Osteoblast (primary cell): ENCODE data around the gene AFAP1. TPM values are rescaled to one million over a fixed set of nuclear protein-coding genes. Genes with fewer than 3 reads are reported as not detected.
A peak's percentile ranks its signal among the peaks of the same experiment; 100 is the strongest.

ENCODE experiments used
- DNase-seq: peaks from one replicate; pipeline ENCODE4 v3.0.0; 2011; ENCODE audit warnings: low spot score, mixed read lengths; ENCODE audit not compliant: insufficient read length; ENCODE audit errors: missing footprints
- H2AFZ ChIP-seq: 2 replicates; pipeline ENCODE4 v1.6.0; 2011; ENCODE audit warnings: mild to moderate bottlenecking, low read length
- H3K27ac ChIP-seq: 2 replicates; pipeline ENCODE4 v1.5.1; 2011; ENCODE audit warnings: mild to moderate bottlenecking, low read depth, low read length, moderate library complexity
- H3K27me3 ChIP-seq: 2 replicates; pipeline ENCODE4 v1.6.0; 2012; ENCODE audit warnings: mild to moderate bottlenecking, control low read depth, inconsistent platforms, low read length, moderate library complexity; ENCODE audit not compliant: insufficient read depth
- H3K36me3 ChIP-seq: 2 replicates; pipeline ENCODE4 v1.5.1; 2011; ENCODE audit warnings: mild to moderate bottlenecking, low read length, control low read depth, moderate library complexity; ENCODE audit not compliant: insufficient read depth
- H3K4me1 ChIP-seq: 2 replicates; pipeline ENCODE4 v1.5.1; 2011; ENCODE audit warnings: mild to moderate bottlenecking, low read length, control low read depth, moderate library complexity; ENCODE audit not compliant: insufficient read depth
- H3K4me2 ChIP-seq: 2 replicates; pipeline ENCODE4 v1.6.0; 2011; ENCODE audit warnings: mild to moderate bottlenecking, low read length; ENCODE audit not compliant: insufficient read depth
- H3K4me3 ChIP-seq: fragments of 200-600 bp; sonication (generic); 3 replicates; pipeline ENCODE4 v1.5.1; 2012; ENCODE audit warnings: mild to moderate bottlenecking, low read length, inconsistent platforms; ENCODE audit not compliant: insufficient read depth
- H3K79me2 ChIP-seq: 2 replicates; pipeline ENCODE4 v1.6.0; 2012; ENCODE audit warnings: mild to moderate bottlenecking, low read length, control low read depth, inconsistent platforms; ENCODE audit not compliant: insufficient read depth
- H3K9me3 ChIP-seq: 2 replicates; pipeline ENCODE4 v1.5.1; 2011; ENCODE audit warnings: low read depth, low read length, control low read depth
- H4K20me1 ChIP-seq: 2 replicates; pipeline ENCODE4 v1.6.0; 2012; ENCODE audit warnings: mild to moderate bottlenecking, low read length, control low read depth; ENCODE audit not compliant: insufficient read depth
- CTCF ChIP-seq: IDR thresholded peaks from 2 replicates; pipeline ENCODE4 v1.5.1; 2011; ENCODE audit warnings: mild to moderate bottlenecking, low read depth, low read length, moderate library complexity; ENCODE audit errors: extremely low read depth
- total RNA-seq: library from RNA; depleted of rRNA; stranded (reverse); fragments of >200 nt; gene quantifications from 2 replicates; pipeline ENCODE4 v1.2.3, GENCODE V29; 2012

The AFAP1 gene
- total RNA-seq, 1 donor = 101 TPM

GRCh38 chr4:7897811-7898210, 41.9 kb downstream of the AFAP1 start:
- Histone ChIP-seq H3K4me1 (peaks cover 55% of the 10 kb centered on the region), H3K36me3 (peaks cover 47% of the 10 kb centered on the region), H4K20me1 (peaks cover 3% of the 10 kb centered on the region), H3K27ac (peak overlapping the region; percentile 42), H2AFZ (no peak overlapping the region), H3K4me3 (no peak overlapping the region), H3K4me2 (no peak overlapping the region), H3K27me3 (no peaks in the 10 kb centered on the region), H3K79me2 (peaks cover 98% of the 10 kb centered on the region), H3K9me3 (no peaks in the 10 kb centered on the region)
- no peak for DNase-seq
- no peak for TF ChIP-seq CTCF

- peaks cover 55% of the 10 kb centered on the region for H3K4me1 ChIP-seq
- DNase-seq = no peak
- no peak overlapping the region for H2AFZ ChIP-seq
- H3K4me2 ChIP-seq = no peak overlapping the region
- no peak overlapping the region for H3K4me3 ChIP-seq
- H3K27ac ChIP-seq = peak overlapping the region; percentile 98
- H3K9me3 ChIP-seq = no peaks in the 10 kb centered on the region
- peaks cover 98% of the 10 kb centered on the region for H3K79me2 ChIP-seq
- H3K27me3 ChIP-seq = no peaks in the 10 kb centered on the region
- H3K36me3 ChIP-seq = peaks cover 26% of the 10 kb centered on the region
- H4K20me1 ChIP-seq = no peaks in the 10 kb centered on the region
- no peak for TF ChIP-seq CTCF
Observed at GRCh38 chr4:7894677-7895181, 44.9 kb downstream of the AFAP1 start.

- Histone ChIP-seq H3K36me3 (peaks cover 26% of the 10 kb centered on the region), H2AFZ (no peak overlapping the region), H3K27me3 (no peaks in the 10 kb centered on the region), H3K4me1 (peaks cover 54% of the 10 kb centered on the region), H3K27ac (peak overlapping the region; percentile 98), H3K79me2 (peaks cover 98% of the 10 kb centered on the region), H3K9me3 (no peaks in the 10 kb centered on the region), H3K4me2 (no peak overlapping the region), H4K20me1 (no peaks in the 10 kb centered on the region), H3K4me3 (no peak overlapping the region)
- DNase-seq = no peak
- no peak for TF ChIP-seq CTCF
Observed at GRCh38 chr4:7894098-7894676, 45.5 kb downstream of the AFAP1 start.

GRCh38 chr4:7893539-7893938, 46.1 kb downstream of the AFAP1 start:
- Histone ChIP-seq H3K4me3 (no peak overlapping the region), H3K79me2 (peaks cover 99% of the 10 kb centered on the region), H3K27me3 (no peaks in the 10 kb centered on the region), H3K27ac (peak overlapping the region; percentile 98), H2AFZ (no peak overlapping the region), H4K20me1 (no peaks in the 10 kb centered on the region), H3K36me3 (peaks cover 26% of the 10 kb centered on the region), H3K9me3 (no peaks in the 10 kb centered on the region), H3K4me2 (no peak overlapping the region), H3K4me1 (peaks cover 51% of the 10 kb centered on the region)
- DNase-seq = no peak
- no peak for TF ChIP-seq CTCF
